BJ (cell line): ENCODE results near the gene HS6ST3. TPM values are rescaled to one million over a fixed set of nuclear protein-coding genes. Genes with fewer than 3 reads are reported as not detected.

ENCODE experiments used
- CTCF ChIA-PET: fragments of 350-600 bp; formaldehyde crosslinking; extraction: SDS; loops from one replicate; lab custom pipeline; 2021; ENCODE audit warnings: antibody characterized with exemption, inconsistent platforms; lab: Yijun Ruan, JAX
- POLR2A ChIA-PET: fragments of 300-600 bp; sonication (Branson Sonifier 250); formaldehyde crosslinking; extraction: SDS; loops from one replicate; lab custom pipeline; 2021; ENCODE audit warnings: antibody characterized with exemption; lab: Charles Lee
- DNase-seq: peaks from one replicate; pipeline ENCODE4 v3.0.0-alpha.2; 2011; ENCODE audit warnings: low read depth
- H3K27me3 ChIP-seq: 2 replicates; pipeline ENCODE4 v1.6.0; 2011; ENCODE audit warnings: low read length; ENCODE audit not compliant: control insufficient read depth, insufficient read depth
- H3K36me3 ChIP-seq: 2 replicates; pipeline ENCODE4 v1.5.1; 2011; ENCODE audit warnings: low read length; ENCODE audit not compliant: control insufficient read depth, insufficient read depth
- H3K4me3 ChIP-seq: 2 replicates; pipeline ENCODE4 v1.5.1; 2011; ENCODE audit warnings: low read depth, mild to moderate bottlenecking, control low read depth, low read length
- CTCF ChIP-seq: IDR thresholded peaks from 2 replicates; pipeline ENCODE4 v1.5.1; 2011; ENCODE audit warnings: low read depth, mild to moderate bottlenecking, control low read depth, inconsistent platforms, low read length, moderate library complexity; ENCODE audit not compliant: insufficient read depth
- polyA plus RNA-seq: library from polyadenylated mRNA; depleted of rRNA; stranded (reverse); fragments of >200 nt; gene quantifications from 2 replicates; pipeline ENCODE4 v1.2.3, GENCODE V29; 2011

The HS6ST3 gene
- polyA plus RNA-seq, 1 experiment: not detected

- TF ChIP-seq CTCF: no peak
- H3K27me3 ChIP-seq: no peaks in the 10 kb centered on the region
- POLR2A ChIA-PET: no interaction called here
- DNase-seq: no peak
- H3K36me3 ChIP-seq: no peaks in the 10 kb centered on the region
- CTCF ChIA-PET: no interaction called here
- H3K4me3 ChIP-seq: no peak overlapping the region
Measured at GRCh38 chr13:96672016-96672415, 582.1 kb downstream of the HS6ST3 start.

DNA sequence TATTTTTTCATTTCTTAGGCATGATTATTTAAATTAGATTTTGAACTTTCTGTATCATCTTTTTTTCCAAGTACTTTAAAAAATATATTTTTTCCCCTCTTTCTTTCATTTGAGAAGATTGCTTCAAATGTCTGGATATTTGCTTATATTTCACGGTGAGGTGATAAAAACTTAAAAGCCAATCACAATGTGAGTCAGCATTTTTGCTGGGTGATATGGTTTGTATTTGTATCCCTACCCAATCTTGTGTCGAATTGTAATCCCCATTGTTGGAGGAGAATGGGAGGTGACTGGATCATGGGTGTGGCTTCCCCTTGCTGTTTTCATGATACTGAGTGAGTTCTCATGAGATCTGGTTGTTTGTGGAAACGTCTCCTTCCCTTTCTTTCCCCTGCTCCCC lies 583.9 kb downstream of the HS6ST3 start:
- ChIA-PET POLR2A (no interaction called here), CTCF (no interaction called here)
- Histone ChIP-seq H3K4me3 (no peak overlapping the region), H3K36me3 (no peaks in the 10 kb centered on the region), H3K27me3 (no peaks in the 10 kb centered on the region)
- TF ChIP-seq CTCF: no peak
- DNase-seq: no peak

DNA sequence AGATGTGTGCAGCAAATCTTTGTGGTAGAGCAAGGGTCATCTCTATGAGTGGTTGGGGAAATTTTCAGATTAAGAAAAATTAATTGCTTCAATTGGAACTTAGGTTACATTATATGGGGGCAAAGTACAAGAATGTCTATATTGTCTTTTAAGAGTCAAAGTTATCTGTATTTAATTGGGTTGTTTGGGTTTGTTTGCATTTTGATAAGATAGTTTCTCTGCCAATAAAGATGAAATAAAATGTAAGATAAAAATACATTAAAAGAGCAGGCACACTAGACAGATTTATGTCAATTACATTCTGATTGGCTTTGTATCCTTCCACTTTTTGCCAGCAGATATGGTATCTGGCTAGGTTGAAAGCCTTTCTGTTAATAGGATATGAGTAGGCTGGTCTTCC lies 587.1 kb downstream of the HS6ST3 start:
- POLR2A ChIA-PET: no interaction called here
- DNase-seq: no peak
- Histone ChIP-seq H3K27me3 (no peaks in the 10 kb centered on the region), H3K4me3 (no peak overlapping the region), H3K36me3 (no peaks in the 10 kb centered on the region)
- CTCF ChIA-PET: no interaction called here
- no peak for TF ChIP-seq CTCF

DNA sequence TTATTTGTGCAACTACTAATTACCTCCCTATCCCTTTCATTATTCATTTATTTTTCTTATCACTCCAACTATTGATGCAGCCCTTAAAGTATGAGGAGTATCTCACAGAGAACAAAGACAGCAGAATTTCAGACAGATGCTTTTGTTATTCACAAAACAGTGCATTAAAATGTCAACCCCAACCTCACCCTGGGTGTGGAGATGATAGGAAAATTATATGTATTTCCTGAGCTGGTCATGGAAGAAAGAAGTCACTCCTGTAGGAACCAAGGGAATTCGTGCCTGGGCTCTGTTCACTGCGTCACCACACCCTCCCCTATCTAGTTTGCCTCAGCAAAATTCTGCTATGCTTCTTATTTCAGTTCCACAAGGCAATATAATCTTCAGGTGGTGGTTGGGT lies 588.9 kb downstream of the HS6ST3 start:
- H3K36me3 ChIP-seq: no peaks in the 10 kb centered on the region
- no peak for DNase-seq
- TF ChIP-seq CTCF: no peak
- POLR2A ChIA-PET: no interaction called here
- H3K27me3 ChIP-seq: no peaks in the 10 kb centered on the region
- H3K4me3 ChIP-seq: no peak overlapping the region
- CTCF ChIA-PET: no interaction called here

- DNase-seq: no peak
- H3K4me3 ChIP-seq: no peak overlapping the region
- no peaks in the 10 kb centered on the region for H3K36me3 ChIP-seq
- ChIA-PET POLR2A (no interaction called here), CTCF (no interaction called here)
- no peak for TF ChIP-seq CTCF
- H3K27me3 ChIP-seq: no peaks in the 10 kb centered on the region
Measured at GRCh38 chr13:96680898-96681297, 591.0 kb downstream of the HS6ST3 start.
